HCT116 (cell line): ENCODE data around the gene HOXC13.

Experiments used
- EZH2 ChIP-seq: fragments of 200-600 bp; sonication (generic); IDR thresholded peaks from 2 replicates; pipeline ENCODE4 v1.6.1; 2017; ENCODE audit warnings: antibody characterized with exemption, mixed run types
- SP1 ChIP-seq: IDR thresholded peaks from 2 replicates; pipeline ENCODE4 v1.6.1; 2012; ENCODE audit warnings: low read depth
- TF ChIP-seq, protein P1 (sequence below), 3 experiments: fragments of 200-600 bp in 1 of 3; sonication (generic) in 1 of 3; IDR thresholded peaks in 2 of 3; conservative IDR thresholded peaks in 1 of 3; 2 replicates each; pipeline ENCODE4 v1.5.1; 2012 to 2017; ENCODE audit warnings: low read depth in 2 of 3, low read length in 2 of 3, antibody characterized with exemption in 1 of 3, borderline replicate concordance in 1 of 3, control low read depth in 1 of 3, mild to moderate bottlenecking in 1 of 3, mixed read lengths in 1 of 3, mixed run types in 1 of 3, moderate library complexity in 1 of 3; ENCODE audit not compliant: insufficient read depth in 1 of 3

DNA sequence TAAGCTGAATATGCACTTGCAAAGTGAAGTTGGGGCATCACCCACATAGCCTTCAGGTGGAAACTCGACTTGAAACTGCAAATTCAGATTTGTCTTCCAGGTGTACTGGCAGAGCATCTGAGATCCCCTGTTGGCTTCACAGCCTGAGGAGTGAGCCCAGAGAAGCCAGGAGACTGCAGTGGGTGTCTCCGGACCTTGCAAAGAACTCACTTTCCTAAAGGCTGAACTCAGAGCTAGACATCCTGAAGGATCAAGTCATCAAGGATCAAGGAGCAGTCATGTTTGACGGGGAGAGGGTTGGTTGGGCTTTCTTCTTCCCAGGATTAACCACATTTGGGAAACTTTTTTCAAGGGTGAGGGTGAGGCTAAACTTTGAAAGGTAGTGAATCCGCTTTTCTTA lies 9.1 kb upstream of the HOXC13 start:
- TF ChIP-seq EZH2 (no peak), SP1 (no peak)
- TF ChIP-seq, protein P1, sequence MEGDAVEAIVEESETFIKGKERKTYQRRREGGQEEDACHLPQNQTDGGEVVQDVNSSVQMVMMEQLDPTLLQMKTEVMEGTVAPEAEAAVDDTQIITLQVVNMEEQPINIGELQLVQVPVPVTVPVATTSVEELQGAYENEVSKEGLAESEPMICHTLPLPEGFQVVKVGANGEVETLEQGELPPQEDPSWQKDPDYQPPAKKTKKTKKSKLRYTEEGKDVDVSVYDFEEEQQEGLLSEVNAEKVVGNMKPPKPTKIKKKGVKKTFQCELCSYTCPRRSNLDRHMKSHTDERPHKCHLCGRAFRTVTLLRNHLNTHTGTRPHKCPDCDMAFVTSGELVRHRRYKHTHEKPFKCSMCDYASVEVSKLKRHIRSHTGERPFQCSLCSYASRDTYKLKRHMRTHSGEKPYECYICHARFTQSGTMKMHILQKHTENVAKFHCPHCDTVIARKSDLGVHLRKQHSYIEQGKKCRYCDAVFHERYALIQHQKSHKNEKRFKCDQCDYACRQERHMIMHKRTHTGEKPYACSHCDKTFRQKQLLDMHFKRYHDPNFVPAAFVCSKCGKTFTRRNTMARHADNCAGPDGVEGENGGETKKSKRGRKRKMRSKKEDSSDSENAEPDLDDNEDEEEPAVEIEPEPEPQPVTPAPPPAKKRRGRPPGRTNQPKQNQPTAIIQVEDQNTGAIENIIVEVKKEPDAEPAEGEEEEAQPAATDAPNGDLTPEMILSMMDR (IDR thresholded peaks at IDR 0.05 in 2 of 3, conservative IDR thresholded peaks at IDR 0.05 in 1 of 3; ENCODE audit: borderline replicate concordance in 1 of 3, insufficient read depth in 1 of 3, low read depth in 2 of 3, low read length in 2 of 3), result no peak
